Ovary (tissue), 3 donors: ENCODE measurements around the gene MIDN.

ENCODE experiments used
- EP300 ChIP-seq: sonication (generic); formaldehyde crosslinking; IDR thresholded peaks from one replicate; pipeline ENCODE4 v1.6.1; 2017; ENCODE audit warnings: antibody characterized with exemption
- POLR2A ChIP-seq: fragments of 450-650 bp; IDR thresholded peaks from one replicate; pipeline ENCODE4 v1.6.1; 2017; ENCODE audit warnings: antibody characterized with exemption, mild to moderate bottlenecking, moderate library complexity
- TF ChIP-seq, protein P1 (sequence below), 3 donors: fragments of 450-650 bp in 2 of 3; fragments of 200-600 bp in 1 of 3; IDR thresholded peaks; one replicate each; pipeline versions ENCODE4 v1.5.1 to v1.8.0; 2016 to 2022; ENCODE audit warnings: antibody characterized with exemption in 3 of 3, mild to moderate bottlenecking in 1 of 3
- donor health status: DM: no; HTN: no; CAD: no.

DNA sequence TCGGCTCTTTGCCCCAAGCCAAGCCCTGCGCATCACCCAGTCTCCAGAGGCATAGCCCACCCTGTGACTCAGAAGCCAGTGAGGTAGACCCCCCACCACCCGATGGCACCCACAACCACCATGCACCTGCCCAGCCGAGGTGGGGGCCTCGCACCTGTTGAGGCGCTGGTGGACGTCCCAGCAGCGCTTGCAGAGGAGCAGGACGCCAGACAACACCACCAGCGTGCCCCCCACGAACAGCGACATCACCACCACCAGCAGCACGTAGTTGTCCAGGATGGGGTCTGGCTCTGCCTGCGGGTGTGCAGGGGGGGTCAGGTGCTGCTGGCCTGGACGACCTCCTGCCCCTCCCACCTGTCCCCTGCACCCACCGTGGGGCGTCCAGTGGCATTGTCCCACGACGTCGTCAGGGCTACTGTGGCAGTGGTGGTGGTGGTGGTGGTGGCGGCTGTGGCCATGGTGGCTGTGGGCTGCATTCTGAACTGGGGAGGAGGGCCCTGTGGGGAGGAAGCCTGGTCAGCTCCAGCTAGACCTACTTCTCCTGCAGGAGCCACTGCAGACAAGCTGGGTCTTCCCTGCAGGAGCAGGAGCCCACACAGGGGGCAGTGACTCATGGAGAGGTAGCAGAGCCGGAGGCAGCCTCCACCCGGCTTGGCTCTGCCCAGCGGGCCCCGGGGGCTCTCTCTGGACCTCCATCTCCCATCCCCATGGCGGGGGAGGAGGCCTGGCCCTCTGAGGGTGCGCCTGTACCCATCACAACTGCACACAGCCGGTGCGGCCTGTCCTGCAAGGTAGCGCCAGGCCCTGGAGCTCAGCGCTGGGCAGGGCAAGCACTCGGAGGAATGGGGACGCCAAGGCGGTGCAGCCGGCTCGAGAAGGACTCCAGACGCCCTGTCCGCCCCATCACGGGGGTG, 12.5 kb upstream of the MIDN start:
- TF ChIP-seq, protein P1, sequence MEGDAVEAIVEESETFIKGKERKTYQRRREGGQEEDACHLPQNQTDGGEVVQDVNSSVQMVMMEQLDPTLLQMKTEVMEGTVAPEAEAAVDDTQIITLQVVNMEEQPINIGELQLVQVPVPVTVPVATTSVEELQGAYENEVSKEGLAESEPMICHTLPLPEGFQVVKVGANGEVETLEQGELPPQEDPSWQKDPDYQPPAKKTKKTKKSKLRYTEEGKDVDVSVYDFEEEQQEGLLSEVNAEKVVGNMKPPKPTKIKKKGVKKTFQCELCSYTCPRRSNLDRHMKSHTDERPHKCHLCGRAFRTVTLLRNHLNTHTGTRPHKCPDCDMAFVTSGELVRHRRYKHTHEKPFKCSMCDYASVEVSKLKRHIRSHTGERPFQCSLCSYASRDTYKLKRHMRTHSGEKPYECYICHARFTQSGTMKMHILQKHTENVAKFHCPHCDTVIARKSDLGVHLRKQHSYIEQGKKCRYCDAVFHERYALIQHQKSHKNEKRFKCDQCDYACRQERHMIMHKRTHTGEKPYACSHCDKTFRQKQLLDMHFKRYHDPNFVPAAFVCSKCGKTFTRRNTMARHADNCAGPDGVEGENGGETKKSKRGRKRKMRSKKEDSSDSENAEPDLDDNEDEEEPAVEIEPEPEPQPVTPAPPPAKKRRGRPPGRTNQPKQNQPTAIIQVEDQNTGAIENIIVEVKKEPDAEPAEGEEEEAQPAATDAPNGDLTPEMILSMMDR (IDR thresholded peaks at IDR 0.05): no peak
- TF ChIP-seq POLR2A: no peak
- no peak for TF ChIP-seq EP300
